Measurements from ENCODE around the gene ZNF324.
A peak's percentile ranks its signal among the peaks of the same experiment; 100 is the strongest.

ZNF324 gene

GRCh38 chr19:58475714-58476497 lies 9.0 kb downstream of the ZNF324 start, which contains the start of gene ZNF446:
Gene ZNF446, plus strand, starts transcription at chr19:58476352. Its CDS starts 867 bp downstream, at chr19:58477219.
- H3K27ac ChIP-seq (replicated peaks), result peak within 1 kb of the TSS; percentile 79
- no peaks in the 10 kb centered on the region for H3K27me3 ChIP-seq (ENCODE audit: insufficient read depth, poor library complexity, severe bottlenecking)
- DNase-seq (ENCODE audit: low read depth in 1 of 2, low spot score in 1 of 2), result peak; percentile 95 to 98
- peak within 1 kb of the TSS; percentile 70 for H3K4me3 ChIP-seq (replicated peaks; ENCODE audit: insufficient read depth, low read length)
- peak; percentile 67; the same call in 1 of the 2 replicates for TF ChIP-seq GABPA (IDR thresholded peaks at IDR 0.05; ENCODE audit: low read depth)
- TF ChIP-seq CTCF (IDR thresholded peaks at IDR 0.05; ENCODE audit: insufficient read depth, low read length), result no peak
- 0 out of 2 replicates have a peak, but pooled peaks have one; percentile 76 for TF ChIP-seq POLR2AphosphoS5 (IDR thresholded peaks at IDR 0.05; ENCODE audit: low read depth)
- TF ChIP-seq SPI1 (IDR thresholded peaks at IDR 0.05; ENCODE audit: borderline replicate concordance, low read depth), result no peak

- TF ChIP-seq REST (IDR thresholded peaks at IDR 0.05; ENCODE audit: insufficient replicate concordance, low read depth) (no peak), SPI1 (IDR thresholded peaks at IDR 0.05; ENCODE audit: borderline replicate concordance, low read depth) (no peak), GABPA (IDR thresholded peaks at IDR 0.05; ENCODE audit: low read depth) (no peak), POLR2AphosphoS5 (IDR thresholded peaks at IDR 0.05; ENCODE audit: low read depth) (no peak), CTCF (IDR thresholded peaks at IDR 0.05; ENCODE audit: insufficient read depth, low read length) (no peak)
- peak overlapping the region; percentile 79 for H3K27ac ChIP-seq (replicated peaks)
- peak overlapping the region; percentile 70 for H3K4me3 ChIP-seq (replicated peaks; ENCODE audit: insufficient read depth, low read length)
- no peak for DNase-seq (ENCODE audit: low read depth in 1 of 2, low spot score in 1 of 2)
- H3K27me3 ChIP-seq (ENCODE audit: insufficient read depth, poor library complexity, severe bottlenecking), result no peaks in the 10 kb centered on the region
Measured at GRCh38 chr19:58476498-58477015, 9.7 kb downstream of the ZNF324 start.

- DNase-seq (ENCODE audit: low read depth in 1 of 2, low spot score in 1 of 2), result no peak
- TF ChIP-seq REST (IDR thresholded peaks at IDR 0.05; ENCODE audit: insufficient replicate concordance, low read depth), result no peak
- peak; percentile 43 for TF ChIP-seq POLR2AphosphoS5 (IDR thresholded peaks at IDR 0.05; ENCODE audit: low read depth)
- no peaks in the 10 kb centered on the region for H3K27me3 ChIP-seq (ENCODE audit: insufficient read depth, poor library complexity, severe bottlenecking)
- no peak overlapping the region for H3K27ac ChIP-seq (replicated peaks)
- no peak overlapping the region for H3K4me3 ChIP-seq (replicated peaks; ENCODE audit: insufficient read depth, low read length)
Measured at GRCh38 chr19:58477130-58477529, 10.2 kb downstream of the ZNF324 start.

GRCh38 chr19:58477871-58478270 lies 11.0 kb downstream of the ZNF324 start:
- Histone ChIP-seq H3K27me3 (ENCODE audit: insufficient read depth, poor library complexity, severe bottlenecking) (no peaks in the 10 kb centered on the region), H3K4me3 (replicated peaks; ENCODE audit: insufficient read depth, low read length) (no peak overlapping the region), H3K27ac (replicated peaks) (no peak overlapping the region)
- TF ChIP-seq REST (IDR thresholded peaks at IDR 0.05; ENCODE audit: insufficient replicate concordance, low read depth), result no peak
- TF ChIP-seq CTCF (IDR thresholded peaks at IDR 0.05; ENCODE audit: insufficient read depth, low read length), result no peak
- no peak for TF ChIP-seq GABPA (IDR thresholded peaks at IDR 0.05; ENCODE audit: low read depth)
- TF ChIP-seq POLR2AphosphoS5 (IDR thresholded peaks at IDR 0.05; ENCODE audit: low read depth), result no peak
- no peak for TF ChIP-seq SPI1 (IDR thresholded peaks at IDR 0.05; ENCODE audit: borderline replicate concordance, low read depth)
- no peak for DNase-seq (ENCODE audit: low read depth in 1 of 2, low spot score in 1 of 2)

Data from HL-60 (cell line).